Endodermal cell (in vitro differentiated cells): ENCODE data around the gene CCDC28A. TPM values are rescaled to one million over a fixed set of nuclear protein-coding genes. Genes with fewer than 3 reads are reported as not detected.

Experiments used
- DNase-seq: peaks from one replicate; pipeline ENCODE4 v3.0.0-alpha.2; 2017
- H3K27ac ChIP-seq: 2 replicates; pipeline ENCODE4 v1.5.1; 2013; ENCODE audit warnings: mild to moderate bottlenecking, low read depth, low read length, moderate library complexity
- H3K27me3 ChIP-seq: 2 replicates; pipeline ENCODE4 v1.6.1; 2013; ENCODE audit warnings: mild to moderate bottlenecking, low read length, moderate library complexity; ENCODE audit not compliant: insufficient read depth, control insufficient read depth, poor library complexity, severe bottlenecking
- H3K36me3 ChIP-seq: 2 replicates; pipeline ENCODE4 v1.7.0; 2013; ENCODE audit warnings: mild to moderate bottlenecking, low read length, moderate library complexity; ENCODE audit not compliant: control insufficient read depth, insufficient read depth
- H3K4me1 ChIP-seq: one replicate; pipeline ENCODE4 v1.7.0; 2013; ENCODE audit warnings: low read length; ENCODE audit not compliant: control insufficient read depth, insufficient read depth
- H3K4me3 ChIP-seq: 2 replicates; pipeline ENCODE4 v1.5.1; 2013; ENCODE audit warnings: mild to moderate bottlenecking, low read length, moderate library complexity
- H3K9ac ChIP-seq: 2 replicates; pipeline ENCODE4 v1.6.1; 2013; ENCODE audit warnings: mild to moderate bottlenecking, low read length, moderate library complexity; ENCODE audit not compliant: poor library complexity, severe bottlenecking; ENCODE audit errors: extremely low read depth
- H3K9me3 ChIP-seq: 2 replicates; pipeline ENCODE4 v1.6.1; 2013; ENCODE audit warnings: mild to moderate bottlenecking, low read length, moderate library complexity; ENCODE audit not compliant: control insufficient read depth
- H3K27ac Mint-ChIP-seq: 2 replicates; pipeline ENCODE4 v1.8.0; 2020; ENCODE audit warnings: mixed read lengths
- H3K27me3 Mint-ChIP-seq: 2 replicates; pipeline ENCODE4 v1.8.0; 2021; ENCODE audit warnings: mild to moderate bottlenecking, mixed read lengths; ENCODE audit not compliant: insufficient read depth
- H3K36me3 Mint-ChIP-seq: 2 replicates; pipeline ENCODE4 v1.8.0; 2020; ENCODE audit warnings: low read depth, mixed read lengths
- H3K4me1 Mint-ChIP-seq: 2 replicates; pipeline ENCODE4 v1.8.0; 2020; ENCODE audit warnings: mixed read lengths
- H3K4me3 Mint-ChIP-seq: 2 replicates; pipeline ENCODE4 v1.8.0; 2020; ENCODE audit warnings: mild to moderate bottlenecking, moderate library complexity, mixed read lengths
- H3K9me3 Mint-ChIP-seq: 2 replicates; pipeline ENCODE4 v1.8.0; 2020; ENCODE audit warnings: mild to moderate bottlenecking, mixed read lengths
- CTCF ChIP-seq: fragments of 200-600 bp; sonication (generic); conservative IDR thresholded peaks from 2 replicates; pipeline ENCODE4 v1.5.0; 2021; ENCODE audit warnings: antibody characterized with exemption, mild to moderate bottlenecking
- WGBS, 2 experiments: methylation state at CpG; one replicate each; pipeline versions ENCODE4 v1.1.5 to v1.1.7; 2013; ENCODE audit warnings: missing lambda C conversion rate in 2 of 2, mixed read lengths in 1 of 2; ENCODE audit not compliant: insufficient coverage in 1 of 2, insufficient read length in 1 of 2; 5-methylcytosine and 5-hydroxymethylcytosine counted together
- total RNA-seq, 2 donors: library from RNA; stranded (reverse); fragmentation: NEBNext Ultra II Directional in 1 of 2; extraction: Animal tissue kit (Norgen Biotek cat#: 25700) in 1 of 2; gene quantifications; 2 replicates in 1 of 2; 3 replicates in 1 of 2; pipeline ENCODE4 v1.2.1, GENCODE V29; 2021

The CCDC28A gene
- total RNA-seq, 2 donors from 2014 or later: 10.6 to 12.3 TPM

GRCh38 chr6:138811866-138812265 lies 38.3 kb downstream of the CCDC28A start:
- Mint-ChIP-seq H3K4me3 (no peak overlapping the region), H3K9me3 (no peaks in the 10 kb centered on the region), H3K27me3 (peaks cover 20% of the 10 kb centered on the region), H3K4me1 (no peaks in the 10 kb centered on the region), H3K36me3 (no peaks in the 10 kb centered on the region), H3K27ac (no peak overlapping the region)
- Histone ChIP-seq H3K27ac (no peak overlapping the region), H3K9me3 (no peaks in the 10 kb centered on the region), H3K36me3 (no peaks in the 10 kb centered on the region), H3K4me1 (no peaks in the 10 kb centered on the region), H3K9ac (no peak overlapping the region), H3K27me3 (peaks cover 21% of the 10 kb centered on the region), H3K4me3 (no peak overlapping the region)
- TF ChIP-seq CTCF: no peak
- no peak for DNase-seq
- WGBS, 2 experiments: 95% methylated on average over 2 of the region's 3 CpGs

- Mint-ChIP-seq H3K4me1 (peaks cover 13% of the 10 kb centered on the region), H3K27ac (no peak overlapping the region), H3K4me3 (no peak overlapping the region), H3K36me3 (no peaks in the 10 kb centered on the region), H3K27me3 (peaks cover 20% of the 10 kb centered on the region), H3K9me3 (no peaks in the 10 kb centered on the region)
- Histone ChIP-seq H3K27me3 (peaks cover 21% of the 10 kb centered on the region), H3K4me1 (no peaks in the 10 kb centered on the region), H3K27ac (no peak overlapping the region), H3K9me3 (no peaks in the 10 kb centered on the region), H3K4me3 (no peak overlapping the region), H3K36me3 (no peaks in the 10 kb centered on the region), H3K9ac (no peak overlapping the region)
- DNase-seq: no peak
- no peak for TF ChIP-seq CTCF
- 93% methylated on average over 5 of the region's 5 CpGs; no CpG with 5 or more reads in 1 of the 2 experiments for WGBS, 2 experiments
These were observed 40.7 kb downstream of the CCDC28A start for GRCh38 chr6:138814179-138814834.

GRCh38 chr6:138815221-138815620 lies 41.7 kb downstream of the CCDC28A start:
- WGBS, 2 experiments: 90% methylated on average over 5 to 6 of the region's 6 CpGs
- H3K4me1 ChIP-seq: no peaks in the 10 kb centered on the region
- Mint-ChIP-seq H3K27ac (no peak overlapping the region), H3K4me1 (peaks cover 13% of the 10 kb centered on the region), H3K9me3 (no peaks in the 10 kb centered on the region), H3K27me3 (peaks cover 23% of the 10 kb centered on the region), H3K36me3 (no peaks in the 10 kb centered on the region), H3K4me3 (no peak overlapping the region)
- TF ChIP-seq CTCF: no peak
- DNase-seq: no peak
- H3K27me3 ChIP-seq: peaks cover 15% of the 10 kb centered on the region
- H3K27ac ChIP-seq: no peak overlapping the region
- no peak overlapping the region for H3K4me3 ChIP-seq
- no peaks in the 10 kb centered on the region for H3K9me3 ChIP-seq
- no peaks in the 10 kb centered on the region for H3K36me3 ChIP-seq
- H3K9ac ChIP-seq: no peak overlapping the region
